ENCODE data around the gene PVALEF. TPM values are rescaled to one million over a fixed set of nuclear protein-coding genes. Genes with fewer than 3 reads are reported as not detected.

The PVALEF gene
- polyA plus RNA-seq, 1 donor: 0.34 TPM

- H3K36me3 ChIP-seq (ENCODE audit: control insufficient read depth, insufficient read depth, low read length): no peaks in the 10 kb centered on the region
- no peak overlapping the region for H3K27ac ChIP-seq (ENCODE audit: low read length)
- H3K27me3 ChIP-seq (ENCODE audit: control insufficient read depth, insufficient read depth, low read length): no peaks in the 10 kb centered on the region
- no peak overlapping the region for H3K4me3 ChIP-seq (ENCODE audit: low read length)
- H3K9me3 ChIP-seq (ENCODE audit: control insufficient read depth, low read depth, low read length): peaks cover 4% of the 10 kb centered on the region
- H3K4me1 ChIP-seq (ENCODE audit: control insufficient read depth, insufficient read depth, low read length): peaks cover 25% of the 10 kb centered on the region
- no CpG with 5 or more reads among the region's 13 CpGs for WGBS (ENCODE audit: insufficient coverage, low lambda C conversion rate)
- DNase-seq: no peak
Measured at GRCh38 chr17:81137248-81137647, 28.1 kb upstream of the PVALEF start.

DNA sequence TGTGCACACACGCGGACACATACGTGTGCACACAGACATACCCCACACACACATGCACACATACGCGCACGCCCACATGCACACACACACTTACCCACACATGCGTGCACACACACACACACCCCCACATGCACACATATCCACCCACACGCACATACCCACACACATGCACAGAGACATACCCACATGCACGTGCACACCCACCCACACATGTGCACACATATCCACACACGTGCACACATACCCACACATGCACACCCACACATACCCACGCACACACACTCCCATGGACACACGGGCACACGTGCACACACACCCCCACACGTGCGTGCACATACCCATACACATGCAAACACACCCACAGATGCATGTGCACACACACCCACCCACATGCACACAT lies 27.2 kb upstream of the PVALEF start:
- no peak overlapping the region for H3K4me3 ChIP-seq (ENCODE audit: low read length)
- no peak overlapping the region for H3K27ac ChIP-seq (ENCODE audit: low read length)
- no peaks in the 10 kb centered on the region for H3K27me3 ChIP-seq (ENCODE audit: control insufficient read depth, insufficient read depth, low read length)
- no peaks in the 10 kb centered on the region for H3K36me3 ChIP-seq (ENCODE audit: control insufficient read depth, insufficient read depth, low read length)
- WGBS (ENCODE audit: insufficient coverage, low lambda C conversion rate): no CpG with 5 or more reads among the region's 15 CpGs
- H3K4me1 ChIP-seq (ENCODE audit: control insufficient read depth, insufficient read depth, low read length): peaks cover 23% of the 10 kb centered on the region
- no peak for DNase-seq
- H3K9me3 ChIP-seq (ENCODE audit: control insufficient read depth, low read depth, low read length): peaks cover 7% of the 10 kb centered on the region

DNA sequence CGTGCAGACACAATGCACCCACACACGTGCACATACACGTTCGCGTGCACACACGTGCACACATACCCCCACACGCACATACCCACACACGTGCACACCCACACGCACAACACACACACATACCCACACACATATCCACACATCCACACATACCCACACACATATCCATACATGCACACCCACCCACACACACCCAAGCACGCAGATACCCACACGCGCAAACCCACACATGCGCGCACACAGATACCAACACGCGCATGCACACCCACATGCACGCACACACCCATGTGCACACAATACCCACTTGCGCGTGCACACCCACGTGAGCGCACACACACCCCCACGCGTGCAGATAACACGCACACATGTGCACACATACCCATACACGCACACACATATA lies 26.8 kb upstream of the PVALEF start:
- Histone ChIP-seq H3K27me3 (ENCODE audit: control insufficient read depth, insufficient read depth, low read length) (no peaks in the 10 kb centered on the region), H3K4me1 (ENCODE audit: control insufficient read depth, insufficient read depth, low read length) (peaks cover 23% of the 10 kb centered on the region), H3K27ac (ENCODE audit: low read length) (no peak overlapping the region), H3K36me3 (ENCODE audit: control insufficient read depth, insufficient read depth, low read length) (no peaks in the 10 kb centered on the region), H3K4me3 (ENCODE audit: low read length) (no peak overlapping the region), H3K9me3 (ENCODE audit: control insufficient read depth, low read depth, low read length) (peaks cover 7% of the 10 kb centered on the region)
- DNase-seq: no peak
- no CpG with 5 or more reads among the region's 25 CpGs for WGBS (ENCODE audit: insufficient coverage, low lambda C conversion rate)

DNA sequence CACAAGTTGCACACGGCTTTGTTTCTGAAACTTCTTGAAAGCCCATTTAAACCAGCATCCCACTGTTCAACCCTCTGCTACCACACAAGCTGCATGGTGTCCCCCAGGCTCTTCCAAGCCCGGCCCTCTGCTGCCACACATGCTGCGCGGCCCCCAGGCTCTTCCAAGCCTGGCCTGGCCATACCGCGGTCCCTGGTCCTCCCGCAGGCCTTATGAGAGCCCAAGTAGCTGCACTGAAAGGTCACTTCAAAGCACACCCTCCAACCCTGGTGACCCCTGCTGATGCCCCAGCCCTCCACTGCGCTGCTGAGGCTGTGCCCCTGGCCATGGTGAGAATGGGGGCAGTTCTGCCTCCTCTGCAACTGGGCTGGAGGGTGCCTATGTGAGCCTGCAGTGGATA lies 25.9 kb upstream of the PVALEF start:
- Histone ChIP-seq H3K27ac (ENCODE audit: low read length) (no peak overlapping the region), H3K27me3 (ENCODE audit: control insufficient read depth, insufficient read depth, low read length) (no peaks in the 10 kb centered on the region), H3K4me3 (ENCODE audit: low read length) (no peak overlapping the region), H3K36me3 (ENCODE audit: control insufficient read depth, insufficient read depth, low read length) (no peaks in the 10 kb centered on the region), H3K4me1 (ENCODE audit: control insufficient read depth, insufficient read depth, low read length) (peaks cover 23% of the 10 kb centered on the region), H3K9me3 (ENCODE audit: control insufficient read depth, low read depth, low read length) (peaks cover 7% of the 10 kb centered on the region)
- no CpG with 5 or more reads among the region's 8 CpGs for WGBS (ENCODE audit: insufficient coverage, low lambda C conversion rate)
- DNase-seq: no peak

GRCh38 chr17:81140018-81140417 lies 25.3 kb upstream of the PVALEF start:
- WGBS (ENCODE audit: insufficient coverage, low lambda C conversion rate): no CpG with 5 or more reads among the region's 8 CpGs
- Histone ChIP-seq H3K4me3 (ENCODE audit: low read length) (no peak overlapping the region), H3K27me3 (ENCODE audit: control insufficient read depth, insufficient read depth, low read length) (no peaks in the 10 kb centered on the region), H3K4me1 (ENCODE audit: control insufficient read depth, insufficient read depth, low read length) (peaks cover 21% of the 10 kb centered on the region), H3K27ac (ENCODE audit: low read length) (no peak overlapping the region), H3K36me3 (ENCODE audit: control insufficient read depth, insufficient read depth, low read length) (no peaks in the 10 kb centered on the region), H3K9me3 (ENCODE audit: control insufficient read depth, low read depth, low read length) (peaks cover 7% of the 10 kb centered on the region)
- DNase-seq: no peak

DNA sequence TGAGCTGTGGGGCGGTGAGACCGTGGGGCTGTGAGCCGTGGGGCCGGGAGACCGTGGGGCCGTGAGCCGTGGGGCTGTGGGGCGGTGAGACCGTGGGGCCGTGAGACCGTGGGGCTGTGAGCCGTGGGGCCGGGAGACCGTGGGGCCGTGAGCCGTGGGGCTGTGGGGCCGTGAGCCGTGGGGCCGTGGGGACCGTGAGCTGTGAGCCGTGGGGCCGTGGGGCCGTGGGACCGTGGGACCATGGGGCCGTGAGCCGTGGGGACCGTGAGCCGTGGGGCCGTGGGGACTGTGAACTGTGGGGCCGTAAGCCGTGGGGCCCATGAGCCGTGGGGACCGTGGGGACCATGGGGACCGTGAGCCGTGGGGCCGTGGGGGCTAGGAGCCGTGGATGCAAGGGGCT lies 24.6 kb upstream of the PVALEF start:
- H3K4me1 ChIP-seq (ENCODE audit: control insufficient read depth, insufficient read depth, low read length): peaks cover 21% of the 10 kb centered on the region
- H3K27me3 ChIP-seq (ENCODE audit: control insufficient read depth, insufficient read depth, low read length): no peaks in the 10 kb centered on the region
- no peak for DNase-seq
- H3K27ac ChIP-seq (ENCODE audit: low read length): no peak overlapping the region
- WGBS (ENCODE audit: insufficient coverage, low lambda C conversion rate): no CpG with 5 or more reads among the region's 37 CpGs
- H3K36me3 ChIP-seq (ENCODE audit: control insufficient read depth, insufficient read depth, low read length): no peaks in the 10 kb centered on the region
- H3K4me3 ChIP-seq (ENCODE audit: low read length): no peak overlapping the region
- H3K9me3 ChIP-seq (ENCODE audit: control insufficient read depth, low read depth, low read length): peaks cover 7% of the 10 kb centered on the region

GRCh38 chr17:81142301-81143199 lies 22.8 kb upstream of the PVALEF start:
- WGBS (ENCODE audit: insufficient coverage, low lambda C conversion rate): no CpG with 5 or more reads among the region's 25 CpGs
- H3K36me3 ChIP-seq (ENCODE audit: control insufficient read depth, insufficient read depth, low read length): no peaks in the 10 kb centered on the region
- H3K27me3 ChIP-seq (ENCODE audit: control insufficient read depth, insufficient read depth, low read length): no peaks in the 10 kb centered on the region
- peak overlapping the region; percentile 52 for H3K27ac ChIP-seq (ENCODE audit: low read length)
- H3K9me3 ChIP-seq (ENCODE audit: control insufficient read depth, low read depth, low read length): peaks cover 7% of the 10 kb centered on the region
- DNase-seq: peak; percentile 94 to 96
- H3K4me1 ChIP-seq (ENCODE audit: control insufficient read depth, insufficient read depth, low read length): peaks cover 21% of the 10 kb centered on the region
- no peak overlapping the region for H3K4me3 ChIP-seq (ENCODE audit: low read length)

DNA sequence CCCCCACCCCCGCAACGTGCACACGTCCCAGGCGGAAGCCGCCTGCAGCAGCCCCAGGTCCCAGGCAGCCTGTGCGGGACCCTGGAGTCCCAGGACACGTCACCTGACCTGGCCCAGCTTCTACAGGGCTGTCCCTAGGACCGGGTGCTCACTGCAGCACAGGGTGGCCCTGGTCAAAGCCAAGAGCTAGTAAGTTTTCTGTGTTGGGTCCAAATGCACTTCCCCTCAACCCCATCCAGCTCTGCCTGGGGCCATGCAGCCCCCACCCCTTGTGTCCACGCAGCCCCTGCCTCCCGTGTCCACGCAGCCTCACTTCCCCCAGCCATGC lies 22.1 kb upstream of the PVALEF start:
- Histone ChIP-seq H3K36me3 (ENCODE audit: control insufficient read depth, insufficient read depth, low read length) (no peaks in the 10 kb centered on the region), H3K27me3 (ENCODE audit: control insufficient read depth, insufficient read depth, low read length) (no peaks in the 10 kb centered on the region), H3K4me3 (ENCODE audit: low read length) (no peak overlapping the region), H3K9me3 (ENCODE audit: control insufficient read depth, low read depth, low read length) (peaks cover 6% of the 10 kb centered on the region), H3K4me1 (ENCODE audit: control insufficient read depth, insufficient read depth, low read length) (peaks cover 21% of the 10 kb centered on the region), H3K27ac (ENCODE audit: low read length) (peak overlapping the region; percentile 52)
- no CpG with 5 or more reads among the region's 11 CpGs for whole genome bisulfite sequencing (ENCODE audit: insufficient coverage, low lambda C conversion rate)
- no peak for DNase-seq

DNA sequence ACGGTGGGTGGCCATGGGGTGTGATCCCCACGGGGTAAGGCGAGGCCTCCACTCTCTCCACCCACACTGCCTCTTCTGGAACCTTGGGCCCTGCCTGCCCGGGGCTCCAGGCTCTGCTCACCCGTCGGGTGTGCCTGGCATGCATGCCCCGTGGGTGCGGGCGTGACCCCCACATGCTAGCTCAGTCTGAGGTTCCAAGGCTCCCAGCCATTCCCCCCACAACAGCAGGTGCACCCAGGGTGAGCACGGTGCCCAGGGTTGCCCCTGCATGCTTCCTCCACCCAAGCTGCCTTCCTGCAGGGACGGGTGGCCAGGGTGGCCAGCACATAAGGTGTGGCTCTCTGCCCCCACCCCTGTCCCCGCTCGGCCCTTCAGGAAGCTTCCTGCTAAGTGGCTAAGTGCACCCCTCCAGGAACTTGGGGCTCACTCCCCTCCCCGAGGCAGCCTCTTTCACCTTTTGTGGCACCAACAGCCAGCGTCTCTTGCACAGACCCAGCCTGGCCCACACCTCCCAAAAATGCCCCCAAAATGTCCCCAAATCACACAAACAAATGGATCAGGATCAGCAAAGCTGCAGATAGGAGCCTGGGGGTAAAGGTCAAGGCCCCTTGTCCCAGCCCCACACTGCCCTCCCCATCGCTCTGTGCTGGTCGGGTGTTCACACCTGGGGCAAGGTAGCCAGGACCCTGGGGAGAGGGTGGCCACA lies 21.4 kb upstream of the PVALEF start:
- Histone ChIP-seq H3K36me3 (ENCODE audit: control insufficient read depth, insufficient read depth, low read length) (no peaks in the 10 kb centered on the region), H3K27me3 (ENCODE audit: control insufficient read depth, insufficient read depth, low read length) (no peaks in the 10 kb centered on the region), H3K4me3 (ENCODE audit: low read length) (no peak overlapping the region), H3K9me3 (ENCODE audit: control insufficient read depth, low read depth, low read length) (peaks cover 3% of the 10 kb centered on the region), H3K4me1 (ENCODE audit: control insufficient read depth, insufficient read depth, low read length) (peaks cover 21% of the 10 kb centered on the region), H3K27ac (ENCODE audit: low read length) (no peak overlapping the region)
- peak in 1 of 2 donors; percentile 21 for DNase-seq
- no CpG with 5 or more reads among the region's 17 CpGs for WGBS (ENCODE audit: insufficient coverage, low lambda C conversion rate)

DNA sequence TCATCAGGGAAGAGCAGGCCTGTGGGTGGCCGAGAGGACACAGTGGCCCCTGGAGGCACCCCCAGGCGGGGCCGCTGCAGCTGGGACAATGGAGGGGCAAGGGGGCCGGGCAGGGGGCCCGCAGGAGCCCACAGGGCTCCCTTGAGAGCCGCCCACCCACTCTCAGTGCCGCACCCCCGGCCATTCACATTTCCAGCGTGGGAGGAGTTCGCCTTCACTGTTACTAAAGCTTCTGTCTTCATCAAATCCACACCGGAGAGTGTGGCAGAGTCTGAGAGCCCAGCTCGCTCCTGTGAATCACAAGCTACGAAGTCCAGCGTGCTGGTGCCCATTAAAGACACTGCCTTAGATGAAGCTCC lies 20.9 kb upstream of the PVALEF start:
- Histone ChIP-seq H3K27me3 (ENCODE audit: control insufficient read depth, insufficient read depth, low read length) (no peaks in the 10 kb centered on the region), H3K27ac (ENCODE audit: low read length) (no peak overlapping the region), H3K9me3 (ENCODE audit: control insufficient read depth, low read depth, low read length) (peaks cover 3% of the 10 kb centered on the region), H3K4me1 (ENCODE audit: control insufficient read depth, insufficient read depth, low read length) (peaks cover 21% of the 10 kb centered on the region), H3K4me3 (ENCODE audit: low read length) (no peak overlapping the region), H3K36me3 (ENCODE audit: control insufficient read depth, insufficient read depth, low read length) (no peaks in the 10 kb centered on the region)
- DNase-seq: no peak
- WGBS (ENCODE audit: insufficient coverage, low lambda C conversion rate): no CpG with 5 or more reads among the region's 14 CpGs
